H1 (cell line): ENCODE results near the gene WDR54. TPM values are rescaled to one million over a fixed set of nuclear protein-coding genes. Genes with fewer than 3 reads are reported as not detected.

Experiments
- CTCF ChIA-PET: fragments of 300-600 bp; sonication (Branson Sonifier 250); formaldehyde crosslinking; loops from one replicate; lab custom pipeline; 2021; ENCODE audit not compliant: partially characterized antibody; lab: Charles Lee
- POLR2A ChIA-PET: fragments of 300-600 bp; sonication (Branson Sonifier 250); formaldehyde crosslinking; loops from one replicate; lab custom pipeline; 2021; ENCODE audit warnings: inconsistent platforms; ENCODE audit not compliant: partially characterized antibody; lab: Charles Lee
- DNase-seq, 2 experiments: peaks; one replicate each; pipeline versions ENCODE4 v3.0.0 to v3.0.0-alpha.2; 2010 to 2022; ENCODE audit warnings: low spot score in 2 of 2, low read depth in 1 of 2, mixed read lengths in 1 of 2
- FAIRE-seq: peaks from 2 replicates; lab custom pipeline; 2011; peaks lifted over from hg19 to GRCh38; lab: Jason Lieb, UNC
- H2AFZ ChIP-seq: 2 replicates; pipeline ENCODE4 v1.8.1; 2012; ENCODE audit warnings: low read length, inconsistent platforms
- H2AK5ac ChIP-seq: 2 replicates; pipeline ENCODE4 v1.6.1; 2013; ENCODE audit warnings: low read depth, low read length
- H2BK120ac ChIP-seq: replicated peaks from 2 replicates; pipeline ENCODE3; 2013; ENCODE audit warnings: low read depth, low read length, inconsistent platforms
- H2BK12ac ChIP-seq: 2 replicates; pipeline ENCODE4 v1.6.1; 2013; ENCODE audit warnings: low read depth, low read length
- H2BK15ac ChIP-seq: 2 replicates; pipeline ENCODE4 v1.6.1; 2013; ENCODE audit warnings: low read length
- H2BK20ac ChIP-seq: 2 replicates; pipeline ENCODE4 v1.6.1; 2013; ENCODE audit warnings: low read length
- H2BK5ac ChIP-seq: 2 replicates; pipeline ENCODE4 v1.6.1; 2013; ENCODE audit warnings: low read depth, low read length
- H3K14ac ChIP-seq: 2 replicates; pipeline ENCODE4 v1.6.1; 2013; ENCODE audit warnings: inconsistent platforms; ENCODE audit not compliant: insufficient read length
- H3K18ac ChIP-seq: 2 replicates; pipeline ENCODE4 v1.6.1; 2013; ENCODE audit warnings: low read length; ENCODE audit errors: extremely low read depth
- H3K23ac ChIP-seq: 2 replicates; pipeline ENCODE4 v1.6.1; 2013; ENCODE audit warnings: inconsistent platforms; ENCODE audit not compliant: insufficient read length
- H3K23me2 ChIP-seq: 2 replicates; pipeline ENCODE4 v1.6.1; 2013; ENCODE audit warnings: low read depth, low read length
- H3K27ac ChIP-seq: 2 replicates; pipeline ENCODE4 v1.6.1; 2011; ENCODE audit warnings: low read depth, low read length, inconsistent platforms
- H3K27me3 ChIP-seq, 4 experiments: replicated peaks in 1 of 4; 1 replicate in 1 of 4; 2 replicates in 3 of 4; pipeline versions ENCODE4 v1.6.1 to v1.8.1; 2011 to 2013; ENCODE audit warnings: low read length in 3 of 4, mild to moderate bottlenecking in 3 of 4, inconsistent platforms in 2 of 4, mixed read lengths in 2 of 4, moderate library complexity in 1 of 4; ENCODE audit not compliant: control insufficient read depth in 3 of 4, insufficient read depth in 3 of 4; ENCODE audit errors: extremely low read depth in 1 of 4
- H3K36me3 ChIP-seq, 4 experiments: 2 replicates each; pipeline versions ENCODE4 v1.6.1 to v1.8.1; 2011 to 2013; ENCODE audit warnings: mild to moderate bottlenecking in 4 of 4, low read length in 3 of 4, moderate library complexity in 2 of 4, control low read depth in 1 of 4, inconsistent platforms in 1 of 4; ENCODE audit not compliant: insufficient read depth in 4 of 4, control insufficient read depth in 2 of 4
- H3K4ac ChIP-seq: replicated peaks from 2 replicates; pipeline ENCODE3; 2013; ENCODE audit warnings: low read length, low read depth, mixed read lengths, inconsistent platforms; ENCODE audit not compliant: insufficient read length
- H3K4me1 ChIP-seq, 4 experiments: replicated peaks in 1 of 4; 1 replicate in 1 of 4; 2 replicates in 3 of 4; pipeline versions ENCODE4 v1.6.1 to v1.8.1; 2011 to 2013; ENCODE audit warnings: low read length in 3 of 4, inconsistent platforms in 2 of 4, mixed read lengths in 1 of 4; ENCODE audit not compliant: insufficient read depth in 4 of 4, control insufficient read depth in 3 of 4
- H3K4me2 ChIP-seq, 2 experiments: 2 replicates each; pipeline versions ENCODE4 v1.6.1 to v1.8.1; 2011 to 2013; ENCODE audit warnings: low read depth in 2 of 2, low read length in 2 of 2, control low read depth in 1 of 2, inconsistent platforms in 1 of 2, mild to moderate bottlenecking in 1 of 2; ENCODE audit not compliant: insufficient read depth in 1 of 2
- H3K4me3 ChIP-seq, 4 experiments: fragments of 200-600, 300-600 bp in 1 of 4; sonication (generic), shearing (Covaris generic), sonication (Bioruptor Twin) in 1 of 4; 2 replicates each; pipeline versions ENCODE4 v1.5.1 to v1.8.1; 2011 to 2016; ENCODE audit warnings: low read length in 4 of 4, low read depth in 3 of 4, control low read depth in 2 of 4, inconsistent platforms in 2 of 4, mild to moderate bottlenecking in 2 of 4, mixed read lengths in 1 of 4, moderate library complexity in 1 of 4; ENCODE audit not compliant: insufficient read depth in 2 of 4; ENCODE audit errors: extremely low read depth in 1 of 4
- H3K56ac ChIP-seq: replicated peaks from 2 replicates; pipeline ENCODE3; 2013; ENCODE audit warnings: low read depth, mild to moderate bottlenecking, mixed read lengths, low read length, inconsistent platforms; ENCODE audit not compliant: insufficient read length
- H3K79me1 ChIP-seq: 2 replicates; pipeline ENCODE4 v1.6.1; 2013; ENCODE audit warnings: low read depth, low read length, control low read depth
- H3K79me2 ChIP-seq, 2 experiments: 2 replicates each; pipeline versions ENCODE4 v1.6.1 to v1.8.1; 2012 to 2013; ENCODE audit warnings: low read length in 2 of 2, mild to moderate bottlenecking in 2 of 2, inconsistent platforms in 1 of 2; ENCODE audit not compliant: insufficient read depth in 2 of 2, control insufficient read depth in 1 of 2
- H3K9ac ChIP-seq, 4 experiments: replicated peaks in 1 of 4; 1 replicate in 1 of 4; 2 replicates in 3 of 4; pipeline versions ENCODE4 v1.6.1 to v1.8.1; 2011 to 2013; ENCODE audit warnings: low read depth in 3 of 4, low read length in 3 of 4, control low read depth in 2 of 4, mild to moderate bottlenecking in 2 of 4, moderate library complexity in 2 of 4, inconsistent platforms in 1 of 4; ENCODE audit errors: extremely low read depth in 1 of 4
- H3K9me3 ChIP-seq, 2 experiments: 2 replicates each; pipeline versions ENCODE4 v1.6.1 to v1.8.1; 2012 to 2013; ENCODE audit warnings: mild to moderate bottlenecking in 2 of 2, moderate library complexity in 2 of 2, control low read depth in 1 of 2, inconsistent platforms in 1 of 2, low read depth in 1 of 2, low read length in 1 of 2, mixed read lengths in 1 of 2; ENCODE audit not compliant: insufficient read depth in 2 of 2
- H4K20me1 ChIP-seq, 2 experiments: replicated peaks in 1 of 2; 2 replicates each; pipeline versions ENCODE3 to v1.8.1; 2011 to 2013; ENCODE audit warnings: inconsistent platforms in 2 of 2, low read length in 2 of 2, mild to moderate bottlenecking in 1 of 2; ENCODE audit not compliant: insufficient read depth in 2 of 2, control insufficient read depth in 1 of 2
- H4K5ac ChIP-seq: 2 replicates; pipeline ENCODE4 v1.6.1; 2013; ENCODE audit warnings: low read length, low read depth, mixed read lengths, inconsistent platforms; ENCODE audit not compliant: insufficient read length
- H4K8ac ChIP-seq: 2 replicates; pipeline ENCODE4 v1.8.0; 2013; ENCODE audit warnings: mild to moderate bottlenecking, moderate library complexity, low read length, inconsistent platforms; ENCODE audit not compliant: insufficient read depth; ENCODE audit errors: extremely low read depth
- H4K91ac ChIP-seq: replicated peaks from 2 replicates; pipeline ENCODE3; 2013; ENCODE audit warnings: low read length, mixed read lengths, inconsistent platforms; ENCODE audit not compliant: insufficient read length
- ASH2L ChIP-seq: fragments of 200-600, 300-600 bp; sonication (generic); IDR thresholded peaks from one replicate; pipeline ENCODE4 v1.7.1; 2017; ENCODE audit warnings: low read length
- BRCA1 ChIP-seq: IDR thresholded peaks from 2 replicates; pipeline ENCODE4 v1.6.1; 2012; ENCODE audit warnings: low read depth, low read length, improper control_type of control experiment
- CEBPB ChIP-seq: IDR thresholded peaks from 2 replicates; pipeline ENCODE4 v1.6.1; 2012; ENCODE audit warnings: low read depth, low read length
- CREB1 ChIP-seq: IDR thresholded peaks from 2 replicates; pipeline ENCODE4 v1.6.1; 2012; ENCODE audit warnings: inconsistent platforms
- JUN ChIP-seq: IDR thresholded peaks from 2 replicates; pipeline ENCODE4 v1.6.1; 2011; ENCODE audit warnings: low read depth, mild to moderate bottlenecking, improper control_type of control experiment, low read length
- JUND ChIP-seq: IDR thresholded peaks from 2 replicates; pipeline ENCODE4 v1.6.1; 2011; ENCODE audit warnings: mild to moderate bottlenecking, improper control_type of control experiment, low read length
- NRF1 ChIP-seq: IDR thresholded peaks from 2 replicates; pipeline ENCODE4 v1.6.1; 2011; ENCODE audit warnings: mild to moderate bottlenecking, low read depth, low read length, improper control_type of control experiment
- TAF7 ChIP-seq: optimal IDR thresholded peaks from 2 replicates; pipeline ENCODE3; 2011; ENCODE audit warnings: low read depth, mild to moderate bottlenecking, inconsistent platforms, low read length, moderate library complexity, borderline replicate concordance
- TCF12 ChIP-seq: IDR thresholded peaks from 2 replicates; pipeline ENCODE4 v1.6.1; 2011; ENCODE audit warnings: low read depth, mild to moderate bottlenecking, low read length
- TEAD4 ChIP-seq: IDR thresholded peaks from 2 replicates; pipeline ENCODE4 v1.6.1; 2012; ENCODE audit warnings: low read depth, low read length, inconsistent platforms, mixed read lengths
- WGBS, 2 experiments: shearing (Covaris generic) in 1 of 2; methylation state at CpG; one replicate each; pipeline versions ENCODE4 v1.1.6 to v1.1.7; 2013 to 2015; ENCODE audit warnings: low lambda C conversion rate in 2 of 2, mixed read lengths in 2 of 2, inconsistent platforms in 1 of 2, low coverage in 1 of 2, missing lambda C conversion rate in 1 of 2; ENCODE audit not compliant: insufficient replicate concordance in 2 of 2, insufficient coverage in 1 of 2, insufficient read length in 1 of 2; ENCODE audit errors: extremely low coverage in 1 of 2, missing lambda C conversion rate in 1 of 2; 5-methylcytosine and 5-hydroxymethylcytosine counted together
- polyA plus RNA-seq, 7 experiments: library from polyadenylated mRNA; depleted of rRNA in 3 of 7; stranded (reverse) in 5 of 7; unstranded in 2 of 7; fragments of >200 nt in 5 of 7; fragments of 200-250 nt in 2 of 7; gene quantifications; 1 replicate in 5 of 7; 2 replicates in 1 of 7; 4 replicates in 1 of 7; pipeline versions ENCODE4 v1.2.1 to v1.2.3, GENCODE V29; 2011 to 2013; ENCODE audit warnings: missing spikeins in 2 of 7, mixed read lengths in 2 of 7
- total RNA-seq: library from RNA; stranded (reverse); fragmentation: NEBNext Ultra II Directional; extraction: Animal tissue kit (Norgen Biotek cat#: 25700); gene quantifications from 2 replicates; pipeline ENCODE4 v1.2.1, GENCODE V29; 2021
- TF ChIP-seq, protein P1 (sequence below): IDR thresholded peaks from 2 replicates; pipeline ENCODE4 v1.6.1; 2012; ENCODE audit warnings: low read length, inconsistent platforms
- TF ChIP-seq, protein P2 (sequence below): IDR thresholded peaks from 2 replicates; pipeline ENCODE4 v1.6.1; 2012; ENCODE audit warnings: inconsistent platforms
- TF ChIP-seq, protein P3 (sequence below): IDR thresholded peaks from 2 replicates; pipeline ENCODE4 v1.6.1; 2012; ENCODE audit warnings: inconsistent platforms

Gene WDR54
- total and polyA plus RNA-seq, 2 of the 8 experiments (the other 6 are each of a cell fraction or from before 2014, with no cell fraction given), result 41.6 to 125 TPM

DNA sequence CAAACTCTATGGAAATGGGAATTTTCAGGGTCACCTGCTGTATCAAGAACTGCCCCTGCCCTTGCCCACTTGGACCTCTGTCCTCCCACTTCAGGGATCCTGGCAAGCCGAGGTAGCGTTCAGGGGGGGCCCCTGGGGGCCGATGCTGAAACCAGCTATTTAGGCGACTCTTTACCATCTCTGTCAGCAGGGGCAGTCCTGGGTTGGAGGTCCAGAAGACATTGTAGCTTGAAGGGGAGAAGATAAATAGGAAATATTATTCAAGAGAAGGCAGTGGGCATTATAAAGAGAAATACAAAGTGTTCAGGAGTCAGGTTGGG lies 41.2 kb downstream of the WDR54 start:
- Histone ChIP-seq H4K8ac (no peak overlapping the region; the same call in 1 of the 2 replicates), H3K9me3 (no peaks in the 10 kb centered on the region), H2AFZ (no peak overlapping the region), H3K23me2 (peaks cover 14% of the 10 kb centered on the region), H4K20me1 (no peaks in the 10 kb centered on the region), H3K9ac (no peak overlapping the region), H2AK5ac (no peak overlapping the region), H3K14ac (no peak overlapping the region), H3K36me3 (peaks cover 0 to 12% (median 2%) of the 10 kb centered on the region in 4 experiments; a peak in 4 of 8 replicates), H2BK15ac (no peak overlapping the region), H4K5ac (no peak overlapping the region), H3K4me1 (peaks cover 0 to 2% (median 0%) of the 10 kb centered on the region in 4 experiments; a peak in 2 of 7 replicates), H3K4me2 (no peak overlapping the region), H3K4ac (no peak overlapping the region), H2BK5ac (no peak overlapping the region), H3K27me3 (no peaks in the 10 kb centered on the region), H3K79me2 (peaks cover 0 to 10% of the 10 kb centered on the region in 2 experiments; a peak in 1 of 4 replicates), H3K4me3 (no peak overlapping the region), H2BK20ac (no peak overlapping the region), H2BK12ac (no peak overlapping the region), H3K79me1 (no peaks in the 10 kb centered on the region; the same call in none of the 2 replicates), H3K23ac (no peak overlapping the region), H3K18ac (no peak overlapping the region), H3K27ac (no peak overlapping the region), H3K56ac (no peak overlapping the region), H2BK120ac (no peak overlapping the region), H4K91ac (no peak overlapping the region)
- no peak for DNase-seq
- POLR2A ChIA-PET, result interaction anchor here (0.8 to 10.5 kb wide), 6 partner anchors 8 to 33 kb away, joined by 3 to 89 read pairs (median 9); partner anchors contain the start of genes CCDC142, INO80B, MRPL53 and RTKN
- CTCF ChIA-PET, result interaction anchor here (9.5 to 10.5 kb wide), 2 partner anchors 11 to 18 kb away, joined by 73 to 86 read pairs; partner anchors contain the start of genes CCDC142, MRPL53 and TTC31
- FAIRE-seq, result no peak
- WGBS, 2 experiments, result 89% methylated on average over 4 of the region's 4 CpGs; no CpG with 5 or more reads in 1 of the 2 experiments
- TF ChIP-seq, protein P1, sequence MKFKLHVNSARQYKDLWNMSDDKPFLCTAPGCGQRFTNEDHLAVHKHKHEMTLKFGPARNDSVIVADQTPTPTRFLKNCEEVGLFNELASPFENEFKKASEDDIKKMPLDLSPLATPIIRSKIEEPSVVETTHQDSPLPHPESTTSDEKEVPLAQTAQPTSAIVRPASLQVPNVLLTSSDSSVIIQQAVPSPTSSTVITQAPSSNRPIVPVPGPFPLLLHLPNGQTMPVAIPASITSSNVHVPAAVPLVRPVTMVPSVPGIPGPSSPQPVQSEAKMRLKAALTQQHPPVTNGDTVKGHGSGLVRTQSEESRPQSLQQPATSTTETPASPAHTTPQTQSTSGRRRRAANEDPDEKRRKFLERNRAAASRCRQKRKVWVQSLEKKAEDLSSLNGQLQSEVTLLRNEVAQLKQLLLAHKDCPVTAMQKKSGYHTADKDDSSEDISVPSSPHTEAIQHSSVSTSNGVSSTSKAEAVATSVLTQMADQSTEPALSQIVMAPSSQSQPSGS, result no peak
- TF ChIP-seq JUND (no peak), ASH2L (no peak), BRCA1 (no peak), TCF12 (no peak), TEAD4 (no peak), TAF7 (no peak), CEBPB (no peak), JUN (no peak), NRF1 (no peak), CREB1 (no peak)
- TF ChIP-seq, protein P2, sequence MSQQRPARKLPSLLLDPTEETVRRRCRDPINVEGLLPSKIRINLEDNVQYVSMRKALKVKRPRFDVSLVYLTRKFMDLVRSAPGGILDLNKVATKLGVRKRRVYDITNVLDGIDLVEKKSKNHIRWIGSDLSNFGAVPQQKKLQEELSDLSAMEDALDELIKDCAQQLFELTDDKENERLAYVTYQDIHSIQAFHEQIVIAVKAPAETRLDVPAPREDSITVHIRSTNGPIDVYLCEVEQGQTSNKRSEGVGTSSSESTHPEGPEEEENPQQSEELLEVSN, result no peak
- TF ChIP-seq, protein P3, sequence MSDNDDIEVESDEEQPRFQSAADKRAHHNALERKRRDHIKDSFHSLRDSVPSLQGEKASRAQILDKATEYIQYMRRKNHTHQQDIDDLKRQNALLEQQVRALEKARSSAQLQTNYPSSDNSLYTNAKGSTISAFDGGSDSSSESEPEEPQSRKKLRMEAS, result no peak
